CD4-positive, alpha-beta T cell treated with Interferon gamma for 1 hour (primary cell): ENCODE measurements around the gene ROPN1L.

ENCODE experiments used
- DNase-seq: peaks from one replicate; pipeline ENCODE4 v3.0.0-alpha.2; 2020

The ROPN1L gene

GRCh38 chr5:10431415-10431814 lies 10.3 kb upstream of the ROPN1L start:
- no peak for DNase-seq

GRCh38 chr5:10432059-10433008 lies 9.3 kb upstream of the ROPN1L start:
- DNase-seq: no peak

- DNase-seq: no peak
Measured at GRCh38 chr5:10434392-10434791, 7.3 kb upstream of the ROPN1L start.

GRCh38 chr5:10438301-10438700 lies 3.4 kb upstream of the ROPN1L start:
- DNase-seq: no peak

GRCh38 chr5:10439692-10440091 lies 2.0 kb upstream of the ROPN1L start:
- DNase-seq: no peak

- no peak for DNase-seq
Measured at GRCh38 chr5:10440367-10440990, 1.2 kb upstream of the ROPN1L start.

- no peak for DNase-seq
Measured at GRCh38 chr5:10441992-10442435, 335 bp downstream of the ROPN1L start.

- no peak for DNase-seq
Measured at GRCh38 chr5:10442576-10442975, 897 bp downstream of the ROPN1L start.

- no peak for DNase-seq
Measured at GRCh38 chr5:10445352-10445751, 3.7 kb downstream of the ROPN1L start.

GRCh38 chr5:10446490-10446889 lies 4.8 kb downstream of the ROPN1L start:
- no peak for DNase-seq

GRCh38 chr5:10447041-10447440 lies 5.4 kb downstream of the ROPN1L start:
- no peak for DNase-seq

GRCh38 chr5:10448754-10449360 lies 7.2 kb downstream of the ROPN1L start:
- no peak for DNase-seq

- no peak for DNase-seq
Measured at GRCh38 chr5:10451137-10451824, 9.6 kb downstream of the ROPN1L start.

GRCh38 chr5:10452768-10453331 lies 11.2 kb downstream of the ROPN1L start:
- DNase-seq: peak; percentile 26

GRCh38 chr5:10453545-10453944 lies 11.9 kb downstream of the ROPN1L start:
- no peak for DNase-seq

GRCh38 chr5:10454591-10455276 lies 13.1 kb downstream of the ROPN1L start:
- DNase-seq: no peak

GRCh38 chr5:10455277-10455670 lies 13.6 kb downstream of the ROPN1L start:
- no peak for DNase-seq

GRCh38 chr5:10456583-10457420 lies 15.1 kb downstream of the ROPN1L start:
- no peak for DNase-seq

GRCh38 chr5:10457682-10458574 lies 16.2 kb downstream of the ROPN1L start:
- DNase-seq: no peak
